HEK293T (cell line): ENCODE measurements around the gene PAPOLG.
"Not testable (repeated sequence)": the region's sequence is repeated elsewhere in the genome, so short reads cannot be mapped to it uniquely, and the experiment has no call there.

Experiments
- CTCF ChIA-PET: fragments of 350-600 bp; formaldehyde crosslinking; extraction: SDS; loops from one replicate; lab custom pipeline; 2021; ENCODE audit warnings: antibody characterized with exemption, inconsistent platforms; lab: Yijun Ruan, JAX
- POLR2A ChIA-PET: fragments of 350-600 bp; formaldehyde crosslinking; extraction: SDS; loops from one replicate; lab custom pipeline; 2020; ENCODE audit warnings: antibody characterized with exemption, inconsistent platforms; lab: Yijun Ruan, JAX
- DNase-seq: peaks from one replicate; pipeline ENCODE4 v3.0.0; 2012; ENCODE audit warnings: mixed read lengths; ENCODE audit errors: extremely low spot score
- ARNT ChIP-seq: fragments of 450-650 bp; IDR thresholded peaks from 2 replicates; pipeline ENCODE4 v1.6.1; 2017; ENCODE audit warnings: mild to moderate bottlenecking
- BHLHE40 ChIP-seq: fragments of 450-650 bp; IDR thresholded peaks from 2 replicates; pipeline ENCODE4 v1.6.1; 2016; ENCODE audit warnings: mild to moderate bottlenecking, moderate library complexity, borderline replicate concordance
- CTBP1 ChIP-seq: fragments of 450-650 bp; IDR thresholded peaks from 2 replicates; pipeline ENCODE4 v1.6.1; 2016; ENCODE audit warnings: borderline replicate concordance
- ELF4 ChIP-seq: fragments of 450-650 bp; IDR thresholded peaks from 2 replicates; pipeline ENCODE4 v1.6.1; 2017; ENCODE audit warnings: antibody characterized with exemption
- FOXA1 ChIP-seq: fragments of 450-650 bp; IDR thresholded peaks from 2 replicates; pipeline ENCODE4 v1.6.1; 2016; ENCODE audit warnings: mild to moderate bottlenecking
- FOXK2 ChIP-seq: fragments of 450-650 bp; IDR thresholded peaks from 2 replicates; pipeline ENCODE4 v1.6.1; 2016; ENCODE audit warnings: mild to moderate bottlenecking
- FOXM1 ChIP-seq: fragments of 450-650 bp; IDR thresholded peaks from 2 replicates; pipeline ENCODE4 v1.6.1; 2017; ENCODE audit warnings: mild to moderate bottlenecking, borderline replicate concordance
- HDGF ChIP-seq: fragments of 450-650 bp; IDR thresholded peaks from 2 replicates; pipeline ENCODE4 v1.6.1; 2017; ENCODE audit warnings: antibody characterized with exemption, borderline replicate concordance
- L3MBTL2 ChIP-seq: fragments of 450-650 bp; conservative IDR thresholded peaks from 2 replicates; pipeline ENCODE4 v1.6.1; 2016; ENCODE audit warnings: mild to moderate bottlenecking
- LEF1 ChIP-seq: fragments of 450-650 bp; IDR thresholded peaks from 2 replicates; pipeline ENCODE4 v1.6.1; 2017; ENCODE audit warnings: mild to moderate bottlenecking, borderline replicate concordance
- NFRKB ChIP-seq: fragments of 450-650 bp; IDR thresholded peaks from 2 replicates; pipeline ENCODE4 v1.6.1; 2016; ENCODE audit warnings: mild to moderate bottlenecking, moderate library complexity
- PKNOX1 ChIP-seq: fragments of 450-650 bp; IDR thresholded peaks from 2 replicates; pipeline ENCODE4 v1.6.1; 2016
- SP1 ChIP-seq: fragments of 450-650 bp; IDR thresholded peaks from 2 replicates; pipeline ENCODE4 v1.6.1; 2017
- SUZ12 ChIP-seq: fragments of 450-650 bp; IDR thresholded peaks from 2 replicates; pipeline ENCODE4 v1.6.1; 2016; ENCODE audit warnings: mild to moderate bottlenecking
- TARDBP ChIP-seq: fragments of 450-650 bp; IDR thresholded peaks from 2 replicates; pipeline ENCODE4 v1.6.1; 2016
- ZNF384 ChIP-seq: fragments of 450-650 bp; IDR thresholded peaks from 2 replicates; pipeline ENCODE4 v1.6.1; 2016

The PAPOLG gene

GRCh38 chr2:60825666-60826065, 69.6 kb downstream of the PAPOLG start:
- POLR2A ChIA-PET = no interaction called here
- no peak for TF ChIP-seq ZNF384
- no peak for TF ChIP-seq HDGF
- TF ChIP-seq NFRKB = no peak
- TF ChIP-seq ARNT = no peak
- no peak for TF ChIP-seq CTBP1
- TF ChIP-seq FOXM1 = no peak
- no peak for TF ChIP-seq SP1
- TF ChIP-seq ELF4 = no peak
- TF ChIP-seq FOXA1 = no peak
- TF ChIP-seq L3MBTL2 = no peak
- no peak for TF ChIP-seq LEF1
- no peak for TF ChIP-seq PKNOX1
- CTCF ChIA-PET = interaction anchor here (1.2 kb wide), 1 partner anchor 56 kb away, joined by 5 read pairs; the partner anchor contains the start of gene REL
- DNase-seq = no peak

- ChIA-PET POLR2A (no interaction called here), CTCF (interaction anchor here (1.1 to 1.2 kb wide), 2 partner anchors 14 to 55 kb away, joined by 4 to 5 read pairs; partner anchors contain the start of gene REL)
- DNase-seq = no peak
- TF ChIP-seq LEF1 (no peak), SP1 (no peak), FOXM1 (no peak), PKNOX1 (no peak), ARNT (no peak), TARDBP (no peak), L3MBTL2 (no peak), CTBP1 (no peak), FOXK2 (no peak), BHLHE40 (no peak), SUZ12 (no peak), NFRKB (no peak), FOXA1 (no peak), HDGF (no peak), ELF4 (no peak), ZNF384 (no peak)
Observed at GRCh38 chr2:60826111-60826510, 70.0 kb downstream of the PAPOLG start.

- POLR2A ChIA-PET, DNase-seq: not testable (repeated sequence)
- CTCF ChIA-PET = interaction anchor here (1.1 to 1.2 kb wide), 2 partner anchors 13 to 55 kb away, joined by 4 to 5 read pairs; partner anchors contain the start of gene REL
Observed at GRCh38 chr2:60826860-60827259, 70.8 kb downstream of the PAPOLG start.

- TF ChIP-seq TARDBP (no peak), NFRKB (no peak), ZNF384 (no peak), SUZ12 (no peak), ARNT (no peak), LEF1 (no peak), SP1 (no peak), PKNOX1 (no peak), FOXA1 (no peak)
- DNase-seq = no peak
- ChIA-PET POLR2A (no interaction called here), CTCF (no interaction called here)
Observed at GRCh38 chr2:60827369-60827768, 71.3 kb downstream of the PAPOLG start.

GRCh38 chr2:60830991-60831390, 74.9 kb downstream of the PAPOLG start:
- POLR2A ChIA-PET = no interaction called here
- no peak for DNase-seq
- TF ChIP-seq ARNT = no peak
- TF ChIP-seq SP1 = no peak
- no peak for TF ChIP-seq ELF4
- TF ChIP-seq NFRKB = no peak
- no peak for TF ChIP-seq FOXM1
- TF ChIP-seq LEF1 = no peak
- TF ChIP-seq SUZ12 = no peak
- no peak for TF ChIP-seq L3MBTL2
- TF ChIP-seq ZNF384 = no peak
- no peak for TF ChIP-seq PKNOX1
- no peak for TF ChIP-seq HDGF
- no peak for TF ChIP-seq CTBP1
- TF ChIP-seq FOXK2 = no peak
- no peak for TF ChIP-seq TARDBP
- TF ChIP-seq FOXA1 = no peak
- no peak for TF ChIP-seq BHLHE40
- CTCF ChIA-PET = no interaction called here

- POLR2A ChIA-PET = interaction anchor here (1.0 kb wide), 1 partner anchor 10 kb away, joined by 3 read pairs; no protein-coding TSS in a partner anchor
- TF ChIP-seq FOXM1 = no peak
- no peak for TF ChIP-seq L3MBTL2
- no peak for TF ChIP-seq SP1
- no peak for TF ChIP-seq BHLHE40
- TF ChIP-seq ARNT = no peak
- TF ChIP-seq ELF4 = no peak
- no peak for TF ChIP-seq LEF1
- TF ChIP-seq CTBP1 = no peak
- no peak for TF ChIP-seq TARDBP
- no peak for TF ChIP-seq FOXA1
- no peak for TF ChIP-seq PKNOX1
- TF ChIP-seq NFRKB = no peak
- TF ChIP-seq FOXK2 = no peak
- TF ChIP-seq ZNF384 = no peak
- CTCF ChIA-PET = no interaction called here
- DNase-seq = no peak
Observed at GRCh38 chr2:60831921-60832320, 75.9 kb downstream of the PAPOLG start.
